Fibroblast of lung (primary cell): ENCODE measurements around the gene TPST2.
"Not testable (repeated sequence)": the region's sequence is repeated elsewhere in the genome, so short reads cannot be mapped to it uniquely, and the experiment has no call there.

Experiments used
- EZH2 ChIP-seq: IDR thresholded peaks from 2 replicates; pipeline ENCODE4 v1.5.1; 2012; ENCODE audit warnings: low read length, control low read depth, mild to moderate bottlenecking; ENCODE audit errors: missing control alignments
- TF ChIP-seq, protein P1 (sequence below), 2 donors: IDR thresholded peaks in 1 of 2; conservative IDR thresholded peaks in 1 of 2; 1 replicate in 1 of 2; 2 replicates in 1 of 2; pipeline ENCODE4 v1.5.1; 2011 to 2012; ENCODE audit warnings: low read length in 2 of 2, control low read depth in 1 of 2, inconsistent platforms in 1 of 2, low read depth in 1 of 2, mild to moderate bottlenecking in 1 of 2

GRCh38 chr22:26528518-26528917, 61.4 kb downstream of the TPST2 start:
- TF ChIP-seq, protein P1, sequence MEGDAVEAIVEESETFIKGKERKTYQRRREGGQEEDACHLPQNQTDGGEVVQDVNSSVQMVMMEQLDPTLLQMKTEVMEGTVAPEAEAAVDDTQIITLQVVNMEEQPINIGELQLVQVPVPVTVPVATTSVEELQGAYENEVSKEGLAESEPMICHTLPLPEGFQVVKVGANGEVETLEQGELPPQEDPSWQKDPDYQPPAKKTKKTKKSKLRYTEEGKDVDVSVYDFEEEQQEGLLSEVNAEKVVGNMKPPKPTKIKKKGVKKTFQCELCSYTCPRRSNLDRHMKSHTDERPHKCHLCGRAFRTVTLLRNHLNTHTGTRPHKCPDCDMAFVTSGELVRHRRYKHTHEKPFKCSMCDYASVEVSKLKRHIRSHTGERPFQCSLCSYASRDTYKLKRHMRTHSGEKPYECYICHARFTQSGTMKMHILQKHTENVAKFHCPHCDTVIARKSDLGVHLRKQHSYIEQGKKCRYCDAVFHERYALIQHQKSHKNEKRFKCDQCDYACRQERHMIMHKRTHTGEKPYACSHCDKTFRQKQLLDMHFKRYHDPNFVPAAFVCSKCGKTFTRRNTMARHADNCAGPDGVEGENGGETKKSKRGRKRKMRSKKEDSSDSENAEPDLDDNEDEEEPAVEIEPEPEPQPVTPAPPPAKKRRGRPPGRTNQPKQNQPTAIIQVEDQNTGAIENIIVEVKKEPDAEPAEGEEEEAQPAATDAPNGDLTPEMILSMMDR (conservative IDR thresholded peaks at IDR 0.05 in 1 of 2, IDR thresholded peaks at IDR 0.05 in 1 of 2; ENCODE audit: low read depth in 1 of 2, low read length in 2 of 2) = not testable (repeated sequence)
- TF ChIP-seq EZH2 = not testable (repeated sequence)
